Hepatocyte (in vitro differentiated cells): ENCODE data around the gene UBE2D4.

Experiments
- EZH2 ChIP-seq: fragments of 200-600 bp; sonication (generic); IDR thresholded peaks from 2 replicates; pipeline ENCODE4 v1.6.1; 2016; ENCODE audit warnings: antibody characterized with exemption, mild to moderate bottlenecking, borderline replicate concordance
- EZH2phosphoT487 ChIP-seq: fragments of 200-600 bp; sonication (generic); IDR thresholded peaks from one replicate; pipeline ENCODE4 v1.6.1; 2018; ENCODE audit warnings: antibody characterized with exemption, mild to moderate bottlenecking, low read depth, moderate library complexity; ENCODE audit not compliant: unreplicated experiment, severe bottlenecking
- TF ChIP-seq, protein P1 (sequence below): fragments of 200-600 bp; sonication (generic); IDR thresholded peaks from 2 replicates; pipeline ENCODE4 v1.5.1; 2016; ENCODE audit warnings: antibody characterized with exemption, mild to moderate bottlenecking; ENCODE audit not compliant: poor library complexity

DNA sequence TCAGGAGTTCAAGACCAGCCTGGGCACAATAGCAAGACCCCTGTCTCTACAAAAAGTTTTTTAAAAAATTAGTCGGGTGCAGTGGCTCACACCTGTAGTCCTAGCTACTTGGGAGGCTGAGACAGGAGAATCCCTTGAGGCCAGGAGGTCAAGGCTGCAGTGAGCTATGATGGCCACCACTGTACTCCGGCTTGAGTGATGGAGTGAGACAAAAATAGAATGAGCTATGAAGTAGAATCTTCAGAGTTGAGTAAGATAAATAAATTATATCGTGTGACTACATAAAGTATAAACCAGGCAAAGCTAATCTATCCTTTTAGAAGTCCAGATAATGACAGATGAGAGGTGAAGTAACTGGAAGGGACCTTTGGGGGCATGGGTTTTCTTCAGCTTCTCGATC is 41.6 kb upstream of the UBE2D4 start:
- TF ChIP-seq, protein P1, sequence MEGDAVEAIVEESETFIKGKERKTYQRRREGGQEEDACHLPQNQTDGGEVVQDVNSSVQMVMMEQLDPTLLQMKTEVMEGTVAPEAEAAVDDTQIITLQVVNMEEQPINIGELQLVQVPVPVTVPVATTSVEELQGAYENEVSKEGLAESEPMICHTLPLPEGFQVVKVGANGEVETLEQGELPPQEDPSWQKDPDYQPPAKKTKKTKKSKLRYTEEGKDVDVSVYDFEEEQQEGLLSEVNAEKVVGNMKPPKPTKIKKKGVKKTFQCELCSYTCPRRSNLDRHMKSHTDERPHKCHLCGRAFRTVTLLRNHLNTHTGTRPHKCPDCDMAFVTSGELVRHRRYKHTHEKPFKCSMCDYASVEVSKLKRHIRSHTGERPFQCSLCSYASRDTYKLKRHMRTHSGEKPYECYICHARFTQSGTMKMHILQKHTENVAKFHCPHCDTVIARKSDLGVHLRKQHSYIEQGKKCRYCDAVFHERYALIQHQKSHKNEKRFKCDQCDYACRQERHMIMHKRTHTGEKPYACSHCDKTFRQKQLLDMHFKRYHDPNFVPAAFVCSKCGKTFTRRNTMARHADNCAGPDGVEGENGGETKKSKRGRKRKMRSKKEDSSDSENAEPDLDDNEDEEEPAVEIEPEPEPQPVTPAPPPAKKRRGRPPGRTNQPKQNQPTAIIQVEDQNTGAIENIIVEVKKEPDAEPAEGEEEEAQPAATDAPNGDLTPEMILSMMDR: no peak
- TF ChIP-seq EZH2: no peak
- TF ChIP-seq EZH2phosphoT487: no peak
